Measurements from ENCODE around the gene NRG3. TPM values are rescaled to one million over a fixed set of nuclear protein-coding genes. Genes with fewer than 3 reads are reported as not detected.

Gene NRG3
- total RNA-seq, 1 experiment from 2014 or later: 0.66 TPM

- Histone ChIP-seq H3K4me3 (ENCODE audit: low read depth, low read length) (no peak overlapping the region), H3K36me3 (ENCODE audit: control insufficient read depth, insufficient read depth, low read length) (no peaks in the 10 kb centered on the region), H3K9me3 (peaks cover 3% of the 10 kb centered on the region; the same call in 1 of the 2 replicates), H3K27me3 (replicated peaks; ENCODE audit: control insufficient read depth, insufficient read depth, low read length) (no peaks in the 10 kb centered on the region), H3K4me1 (no peaks in the 10 kb centered on the region; the same call in 1 of the 2 replicates)
- DNase-seq: no peak
- ChIA-PET POLR2A (no interaction called here), CTCF (no interaction called here)
- intact Hi-C loops (cut with micrococcal nuclease; ENCODE audit: unreplicated experiment): no loop called here
- H3K9me3 Mint-ChIP-seq (ENCODE audit: unreplicated experiment): peaks cover 12% of the 10 kb centered on the region
- H3K4me1 Mint-ChIP-seq (ENCODE audit: low read depth, unreplicated experiment): peaks cover 8% of the 10 kb centered on the region
- no peak overlapping the region for H3K27ac Mint-ChIP-seq (ENCODE audit: unreplicated experiment)
- no peaks in the 10 kb centered on the region for H3K27me3 Mint-ChIP-seq (ENCODE audit: insufficient read depth, unreplicated experiment)
- BruUV-seq (replicated peaks): no TSS peak
- no peak for TF ChIP-seq CTCF (IDR thresholded peaks at IDR 0.05; ENCODE audit: insufficient read depth in 1 of 2, low read depth in 1 of 2, low read length in 1 of 2, severe bottlenecking in 1 of 2, unreplicated experiment in 1 of 2)
- no peaks in the 10 kb centered on the region for H3K36me3 Mint-ChIP-seq (ENCODE audit: insufficient read depth, unreplicated experiment)
- no peak overlapping the region for H3K4me3 Mint-ChIP-seq (ENCODE audit: unreplicated experiment)
These were observed 520.0 kb downstream of the NRG3 start for GRCh38 chr10:82394987-82395386.

GRCh38 chr10:82396886-82397285, 521.9 kb downstream of the NRG3 start:
- Mint-ChIP-seq H3K4me1 (ENCODE audit: low read depth, unreplicated experiment) (peaks cover 8% of the 10 kb centered on the region), H3K9me3 (ENCODE audit: unreplicated experiment) (peaks cover 12% of the 10 kb centered on the region), H3K27me3 (ENCODE audit: insufficient read depth, unreplicated experiment) (no peaks in the 10 kb centered on the region), H3K4me3 (ENCODE audit: unreplicated experiment) (no peak overlapping the region), H3K27ac (ENCODE audit: unreplicated experiment) (no peak overlapping the region), H3K36me3 (ENCODE audit: insufficient read depth, unreplicated experiment) (no peaks in the 10 kb centered on the region)
- Histone ChIP-seq H3K27me3 (replicated peaks; ENCODE audit: control insufficient read depth, insufficient read depth, low read length) (no peaks in the 10 kb centered on the region), H3K4me1 (no peaks in the 10 kb centered on the region; the same call in 1 of the 2 replicates), H3K9me3 (peaks cover 3% of the 10 kb centered on the region; the same call in 1 of the 2 replicates), H3K4me3 (ENCODE audit: low read depth, low read length) (no peak overlapping the region), H3K36me3 (ENCODE audit: control insufficient read depth, insufficient read depth, low read length) (no peaks in the 10 kb centered on the region)
- DNase-seq: no peak
- ChIA-PET CTCF (no interaction called here), POLR2A (no interaction called here)
- intact Hi-C loops (cut with micrococcal nuclease; ENCODE audit: unreplicated experiment): no loop called here
- no peak for TF ChIP-seq CTCF (IDR thresholded peaks at IDR 0.05; ENCODE audit: insufficient read depth in 1 of 2, low read depth in 1 of 2, low read length in 1 of 2, severe bottlenecking in 1 of 2, unreplicated experiment in 1 of 2)
- BruUV-seq (replicated peaks): no TSS peak

GRCh38 chr10:82397854-82398253, 522.9 kb downstream of the NRG3 start:
- ChIA-PET CTCF (no interaction called here), POLR2A (no interaction called here)
- intact Hi-C loops (cut with micrococcal nuclease; ENCODE audit: unreplicated experiment): no loop called here
- H3K27ac Mint-ChIP-seq (ENCODE audit: unreplicated experiment): peak overlapping the region; percentile 1
- Histone ChIP-seq H3K9me3 (no peaks in the 10 kb centered on the region), H3K27me3 (replicated peaks; ENCODE audit: control insufficient read depth, insufficient read depth, low read length) (no peaks in the 10 kb centered on the region), H3K36me3 (ENCODE audit: control insufficient read depth, insufficient read depth, low read length) (no peaks in the 10 kb centered on the region), H3K4me1 (no peaks in the 10 kb centered on the region; the same call in 1 of the 2 replicates), H3K4me3 (ENCODE audit: low read depth, low read length) (no peak overlapping the region)
- no TSS peak for BruUV-seq (replicated peaks)
- no peak overlapping the region for H3K4me3 Mint-ChIP-seq (ENCODE audit: unreplicated experiment)
- no peak for DNase-seq
- H3K9me3 Mint-ChIP-seq (ENCODE audit: unreplicated experiment): peaks cover 12% of the 10 kb centered on the region
- H3K4me1 Mint-ChIP-seq (ENCODE audit: low read depth, unreplicated experiment): peaks cover 8% of the 10 kb centered on the region
- no peaks in the 10 kb centered on the region for H3K36me3 Mint-ChIP-seq (ENCODE audit: insufficient read depth, unreplicated experiment)
- no peaks in the 10 kb centered on the region for H3K27me3 Mint-ChIP-seq (ENCODE audit: insufficient read depth, unreplicated experiment)
- TF ChIP-seq CTCF (IDR thresholded peaks at IDR 0.05; ENCODE audit: insufficient read depth in 1 of 2, low read depth in 1 of 2, low read length in 1 of 2, severe bottlenecking in 1 of 2, unreplicated experiment in 1 of 2): no peak

Data from Caco-2 (cell line).